ENCODE results near the gene TEDC2.

The TEDC2 gene

DNA sequence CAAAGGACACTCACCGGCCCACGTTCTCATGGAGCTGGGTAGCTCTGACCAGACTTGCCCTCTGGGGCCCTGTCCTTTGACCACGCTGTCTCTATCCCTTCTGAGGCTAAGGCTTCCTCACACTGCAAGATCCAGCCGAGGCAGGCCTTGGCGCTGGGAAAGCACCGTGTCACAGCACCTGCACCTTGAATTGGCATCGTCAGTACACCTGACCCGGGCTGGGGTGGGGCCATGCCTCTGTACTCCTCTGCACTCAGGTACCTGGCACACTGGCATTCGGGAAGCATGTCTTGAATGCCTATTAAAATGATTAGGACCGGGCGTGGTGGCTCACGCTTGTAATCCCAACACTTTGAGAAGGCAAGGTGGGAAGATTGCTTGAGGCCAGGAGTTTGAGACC, 21.0 kb downstream of the TEDC2 start:
- no peak for DNase-seq

DNA sequence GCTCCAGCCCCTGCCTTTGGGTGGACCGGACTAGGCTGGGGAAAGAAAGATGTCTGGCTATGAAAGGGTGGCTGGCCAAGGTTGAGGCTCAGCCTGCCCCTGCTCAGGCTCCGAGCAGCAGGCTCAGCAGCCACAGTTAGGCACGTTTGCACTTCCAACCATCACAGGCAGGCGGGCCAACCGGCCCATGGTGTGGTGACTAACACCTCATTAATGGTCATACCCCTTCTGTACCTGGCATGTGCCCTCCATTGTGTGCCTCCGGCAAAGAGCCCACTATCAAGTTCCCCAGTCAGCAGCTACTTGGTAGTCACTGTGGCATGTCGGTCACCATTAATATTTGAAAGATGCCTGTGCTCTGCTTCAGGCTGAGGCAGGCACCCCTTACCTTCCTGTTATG, 21.8 kb downstream of the TEDC2 start:
- DNase-seq = no peak

DNA sequence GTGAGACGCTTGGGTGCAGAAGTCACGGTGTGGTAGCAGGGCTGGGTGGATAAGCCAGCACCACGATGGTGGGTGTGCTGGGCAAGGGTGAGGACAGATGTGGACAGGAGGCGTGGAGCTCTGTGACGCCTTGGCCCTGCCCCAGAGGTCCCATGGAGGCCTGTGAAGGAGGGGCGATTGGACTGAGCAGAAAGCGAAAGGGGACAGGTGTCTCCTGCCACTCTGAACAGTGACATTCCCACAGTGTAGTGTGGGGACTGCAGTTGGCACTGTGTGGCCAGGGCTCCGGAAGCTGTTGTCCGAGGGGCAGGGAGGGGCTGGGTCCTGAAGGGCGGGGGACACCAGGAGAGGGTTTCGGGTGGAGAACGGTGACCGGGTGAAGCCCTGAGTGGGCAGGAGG, 22.3 kb downstream of the TEDC2 start:
- DNase-seq = no peak

DNA sequence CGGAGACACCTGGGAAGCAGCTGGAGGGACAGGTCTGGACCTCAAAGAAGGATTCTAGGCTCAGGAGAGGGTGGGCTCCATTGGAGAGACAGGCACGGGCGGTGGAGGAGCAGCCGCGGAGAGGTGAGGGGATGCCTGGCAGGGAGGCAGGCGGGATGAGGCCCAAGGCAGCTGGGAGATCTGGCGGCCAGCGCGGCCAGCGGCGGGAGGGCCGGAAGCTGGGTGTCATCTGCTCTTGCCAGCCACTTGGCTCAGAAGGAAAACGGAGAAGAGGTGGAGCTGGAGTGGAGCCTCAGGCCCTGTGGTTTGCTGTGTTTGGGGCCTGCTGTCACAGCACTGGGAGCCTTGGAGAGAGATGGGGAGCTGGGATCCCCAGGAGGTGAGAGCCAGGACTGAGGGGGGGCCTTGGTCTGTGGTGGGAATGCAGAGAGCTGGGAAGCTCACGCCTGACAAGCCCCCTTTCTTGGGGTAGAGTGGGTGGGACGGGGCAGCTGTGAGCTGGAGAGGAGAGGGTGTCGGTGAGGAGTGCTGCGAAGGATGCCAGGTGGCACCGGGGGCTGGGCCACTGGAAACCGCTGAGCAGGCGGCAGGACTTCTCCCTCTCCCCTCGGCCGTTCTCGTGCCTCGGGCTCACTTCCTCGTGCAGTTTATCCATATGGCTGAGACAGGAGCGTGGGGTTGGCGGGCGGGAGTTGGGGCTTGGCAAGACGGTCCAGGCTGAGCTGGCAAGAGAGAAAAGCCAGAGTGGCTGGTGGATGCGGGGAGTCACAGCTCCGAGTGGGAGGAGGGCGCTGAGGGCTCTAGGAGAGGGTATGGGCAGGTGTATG, 23.0 kb downstream of the TEDC2 start:
- DNase-seq = peak; percentile 58

DNA sequence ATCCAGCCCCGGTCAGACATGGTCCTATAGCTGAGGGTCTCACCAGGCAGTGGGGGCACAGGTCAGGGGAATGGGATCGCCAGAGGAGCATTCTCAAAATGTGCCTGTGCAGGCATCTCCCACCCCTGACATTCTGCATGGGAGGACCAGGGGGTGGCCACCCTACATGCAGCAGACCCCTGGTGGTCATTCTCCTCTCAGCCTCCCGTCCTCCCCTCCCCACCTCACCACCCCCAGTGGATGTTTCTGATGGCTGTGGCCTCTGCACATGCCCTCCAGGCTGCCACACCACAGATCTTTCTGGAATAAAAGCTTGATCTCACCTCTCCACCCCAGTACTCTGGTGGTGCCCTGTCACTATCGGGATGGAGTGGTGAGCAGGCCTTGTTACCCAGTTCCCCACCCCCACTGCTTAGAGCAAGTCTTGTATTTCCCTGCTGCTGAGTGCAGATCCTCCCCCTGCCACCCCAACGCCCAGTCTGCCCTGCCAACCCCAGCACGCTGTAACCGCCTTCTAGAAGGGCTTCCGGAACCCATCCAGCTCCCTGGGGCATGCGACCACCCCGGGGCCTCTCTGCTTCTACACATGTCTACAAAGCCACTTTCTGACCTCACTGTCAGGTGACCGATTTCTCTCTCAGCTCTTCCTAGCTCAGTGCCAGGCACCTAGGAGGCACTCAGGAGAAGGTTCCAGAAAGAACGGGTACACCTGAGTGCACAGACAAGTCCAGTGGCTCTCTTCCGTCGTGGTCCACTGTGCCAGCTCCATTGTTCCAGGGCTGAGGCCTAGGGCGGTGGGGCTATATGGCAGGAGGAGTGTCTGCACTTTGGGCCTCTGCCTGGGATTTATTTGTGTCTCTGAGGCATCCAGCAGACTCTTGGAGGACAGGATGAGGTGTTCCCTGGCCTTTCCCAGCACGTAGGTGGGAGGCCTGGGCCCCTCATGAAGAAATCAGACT, 24.3 kb downstream of the TEDC2 start:
- no peak for DNase-seq

DNA sequence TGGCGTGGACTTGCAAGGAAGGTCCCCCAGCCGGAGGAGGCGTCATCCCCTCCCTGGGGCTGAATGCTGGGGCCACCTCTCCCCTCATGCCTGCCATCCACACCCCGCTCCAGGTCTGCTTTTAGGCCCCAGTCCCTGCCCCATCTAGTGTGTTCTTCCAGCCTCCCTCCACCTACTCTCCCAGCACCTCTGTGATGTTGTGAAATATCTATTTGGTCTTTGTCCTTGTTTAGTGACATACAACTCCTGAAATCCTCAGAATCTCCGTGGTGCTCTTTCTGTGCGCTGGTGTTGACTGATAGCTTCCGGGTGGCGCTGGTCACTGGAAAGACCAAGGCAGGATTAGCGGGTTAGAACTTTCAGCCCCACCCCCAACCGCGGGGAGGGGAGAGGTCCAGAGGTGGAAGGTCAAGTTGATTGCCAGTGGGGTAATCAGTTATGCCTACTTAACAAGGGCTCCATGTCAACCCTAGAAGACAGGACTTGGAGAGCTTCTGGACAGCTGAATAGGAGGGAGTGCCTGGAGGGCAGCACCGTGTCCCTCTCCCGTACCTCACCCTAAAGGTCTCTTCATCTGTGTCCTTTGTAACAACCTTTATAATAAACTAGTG, 25.1 kb downstream of the TEDC2 start:
- no peak for DNase-seq

DNA sequence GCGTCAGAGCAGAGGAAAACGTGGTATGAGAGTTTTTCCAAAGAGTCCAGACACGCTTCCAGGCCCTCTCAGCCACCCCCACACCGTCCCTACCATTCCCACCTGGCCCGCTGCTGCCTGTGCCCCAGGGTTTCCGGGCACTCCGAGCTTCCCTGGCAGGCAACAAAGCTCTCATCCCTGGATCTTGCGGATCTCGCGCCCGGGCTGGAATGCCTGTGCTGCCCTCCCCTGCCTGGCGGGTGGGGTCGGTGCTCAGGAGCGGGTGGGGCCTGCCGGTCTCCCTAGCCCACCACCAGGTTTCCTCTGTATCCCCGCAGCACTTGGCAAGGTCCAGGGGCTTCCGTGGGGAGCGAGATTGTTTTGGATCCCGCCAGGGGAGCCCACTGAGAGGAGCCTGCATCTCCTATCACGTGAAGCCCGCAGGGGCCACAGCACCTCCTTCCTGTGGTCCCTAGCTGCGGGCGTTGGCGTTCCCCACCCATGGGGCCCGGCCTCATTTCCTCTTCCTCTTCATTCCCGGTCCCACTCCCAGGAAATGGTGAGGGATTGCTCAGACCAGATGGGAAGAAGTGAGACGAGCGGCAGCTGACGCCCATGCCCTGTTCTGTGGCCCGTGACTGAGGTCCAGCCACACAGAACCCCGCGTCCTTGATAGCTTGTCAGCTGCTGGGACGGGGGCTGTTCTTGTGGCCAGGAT, 26.1 kb downstream of the TEDC2 start:
- no peak for DNase-seq

DNA sequence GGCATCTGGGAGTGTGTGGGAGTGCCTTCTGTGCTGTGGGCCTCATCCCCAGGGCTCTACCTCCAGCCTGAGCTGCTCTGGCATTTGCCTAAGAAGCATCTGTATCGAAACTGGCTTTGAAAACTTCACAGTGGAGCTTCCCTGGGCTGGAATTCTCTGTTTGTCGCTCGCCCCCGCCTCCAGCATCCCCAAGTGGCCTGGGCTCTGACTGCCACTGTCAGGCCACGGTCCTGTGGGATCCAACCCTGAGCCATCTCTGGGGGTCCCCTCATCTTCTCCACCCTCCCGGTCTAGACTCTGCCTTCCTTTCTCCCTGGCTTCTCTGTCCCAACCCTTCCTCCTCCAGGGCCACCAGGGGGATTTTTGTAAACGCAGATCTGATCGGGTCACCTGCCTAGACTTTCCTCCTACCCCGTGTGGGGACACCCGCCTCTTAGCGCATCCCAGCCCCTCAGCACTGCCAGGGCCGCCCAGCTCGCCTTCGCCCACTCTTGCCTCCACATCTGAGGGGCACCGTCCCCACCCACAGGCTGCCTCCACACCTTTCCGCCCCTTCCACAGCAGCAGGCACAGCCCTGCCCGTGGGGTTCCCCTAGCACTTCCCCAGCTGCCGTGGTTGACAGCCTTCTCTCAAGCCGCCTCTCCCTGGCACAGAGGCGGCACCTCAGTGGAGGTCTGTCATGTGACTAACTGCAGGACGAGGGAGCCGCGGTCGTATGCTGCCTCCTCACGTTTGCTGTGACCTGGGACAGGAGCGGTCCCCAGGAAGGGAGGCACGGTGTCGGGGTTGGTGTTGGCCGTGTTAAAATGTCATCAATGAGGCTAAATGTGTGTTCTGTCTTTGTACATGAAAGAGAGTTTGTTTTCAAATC, 27.0 kb downstream of the TEDC2 start:
- peak; percentile 24 for DNase-seq

DNA sequence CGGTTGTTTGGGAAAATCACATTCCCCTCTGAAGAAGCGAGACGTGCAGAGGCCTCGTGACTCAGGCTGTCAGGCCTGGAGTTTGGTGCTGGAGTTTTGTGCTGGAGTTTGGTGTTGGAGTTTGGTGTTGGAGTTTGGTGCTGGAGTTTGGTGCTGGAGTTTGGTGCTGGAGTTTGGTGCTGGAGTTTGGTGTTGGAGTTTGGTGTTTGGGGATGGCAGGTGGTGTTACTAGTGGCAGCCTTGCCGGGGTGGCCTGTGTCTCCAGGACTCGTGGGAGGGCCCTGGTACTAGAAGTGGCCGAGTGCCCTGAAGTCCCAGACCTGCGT, 27.6 kb downstream of the TEDC2 start:
- DNase-seq = no peak

DNA sequence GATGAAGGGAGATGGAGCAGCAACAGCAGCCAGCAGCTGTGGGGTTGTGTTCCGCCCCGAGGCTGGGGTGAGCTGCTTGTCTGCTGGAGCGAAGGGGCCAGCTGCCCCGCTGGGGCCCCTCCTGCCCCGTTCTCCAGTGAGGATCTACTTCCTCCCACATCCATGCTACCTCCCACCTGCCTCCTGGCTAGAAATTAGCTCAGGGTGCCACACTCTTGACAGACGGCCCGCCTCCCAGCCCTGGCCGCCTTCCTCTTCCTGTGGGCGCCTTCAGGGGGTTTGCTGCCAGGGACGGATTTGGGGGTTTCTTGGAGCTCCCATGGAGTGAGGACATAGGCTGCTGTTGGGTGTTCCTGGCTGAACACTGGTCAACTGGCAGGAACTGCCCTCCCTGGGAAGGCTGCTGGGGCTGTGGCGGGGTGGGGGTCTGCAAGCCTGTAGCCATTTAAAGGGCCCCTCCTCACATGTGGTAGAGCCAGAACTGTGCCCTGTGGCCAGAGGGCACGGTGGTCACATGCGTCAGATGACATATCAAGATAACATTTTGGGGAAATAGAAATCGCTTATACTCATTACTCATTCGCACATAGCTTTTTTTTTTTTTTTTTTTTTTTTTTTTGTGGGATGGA, 28.1 kb downstream of the TEDC2 start:
- no peak for DNase-seq

DNA sequence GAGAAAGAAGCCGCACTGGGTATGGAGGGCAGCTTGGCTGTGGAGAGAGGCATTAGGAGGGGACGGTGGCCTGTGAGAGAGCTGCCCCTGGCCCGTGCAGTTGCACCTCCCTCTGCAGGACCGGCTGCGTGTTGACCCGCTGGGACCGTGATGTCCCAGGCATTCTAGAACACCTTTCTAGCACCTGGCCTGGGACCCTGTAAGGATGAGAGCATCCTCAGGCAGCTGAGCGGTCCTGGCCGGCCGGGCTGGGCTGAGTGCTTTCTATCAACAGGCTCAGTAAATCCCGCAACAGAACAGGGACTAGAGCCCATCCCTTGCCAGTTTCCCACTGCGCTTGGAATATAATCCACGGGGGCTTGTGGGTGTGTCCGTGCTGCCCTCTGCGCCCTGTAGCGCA, 29.7 kb downstream of the TEDC2 start:
- DNase-seq = no peak

DNA sequence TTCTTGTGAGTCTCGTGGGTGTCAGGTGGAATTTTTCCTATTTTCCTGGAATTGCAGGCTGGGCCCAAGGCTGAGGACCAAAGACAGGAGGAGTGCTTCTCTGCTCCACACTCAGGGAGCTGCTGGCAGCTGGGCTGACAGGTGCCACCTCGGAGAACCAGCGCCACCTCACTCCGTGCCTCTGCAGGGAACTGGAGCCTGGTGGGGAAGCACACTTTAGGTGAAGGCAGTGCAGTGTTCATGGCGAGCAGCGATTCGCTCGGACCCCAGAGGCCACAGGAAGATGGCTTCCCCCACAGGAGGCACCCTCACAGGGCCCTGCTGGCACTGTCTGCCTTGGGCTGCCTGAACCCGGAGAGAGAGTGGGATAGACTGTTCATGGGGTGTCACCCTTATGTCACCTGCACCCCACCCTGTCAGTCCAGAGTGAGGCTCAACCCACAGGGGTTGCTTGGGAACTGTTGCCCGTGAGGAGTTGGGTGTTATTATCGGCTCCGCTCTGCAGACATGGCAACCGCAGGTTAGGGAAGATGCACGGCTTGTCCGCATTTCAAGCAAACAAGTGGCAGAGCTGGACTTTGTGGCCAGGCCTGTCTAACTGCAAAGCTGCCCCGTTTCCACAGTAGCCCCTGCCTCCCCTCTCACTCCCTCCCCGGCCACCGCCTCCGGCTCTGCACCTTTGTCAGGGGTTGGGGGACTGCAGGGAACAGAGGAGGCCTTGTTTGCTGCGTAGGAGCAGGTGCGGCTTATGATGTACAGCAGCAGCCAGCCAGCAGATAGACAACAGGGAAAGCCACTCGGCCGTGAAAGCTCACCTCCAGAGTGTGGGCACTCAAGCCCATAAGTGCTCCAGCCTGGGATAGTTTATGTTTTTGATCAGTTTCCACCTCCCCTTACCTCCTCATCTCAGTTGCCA, 30.5 kb downstream of the TEDC2 start:
- peak; percentile 65 for DNase-seq

DNA sequence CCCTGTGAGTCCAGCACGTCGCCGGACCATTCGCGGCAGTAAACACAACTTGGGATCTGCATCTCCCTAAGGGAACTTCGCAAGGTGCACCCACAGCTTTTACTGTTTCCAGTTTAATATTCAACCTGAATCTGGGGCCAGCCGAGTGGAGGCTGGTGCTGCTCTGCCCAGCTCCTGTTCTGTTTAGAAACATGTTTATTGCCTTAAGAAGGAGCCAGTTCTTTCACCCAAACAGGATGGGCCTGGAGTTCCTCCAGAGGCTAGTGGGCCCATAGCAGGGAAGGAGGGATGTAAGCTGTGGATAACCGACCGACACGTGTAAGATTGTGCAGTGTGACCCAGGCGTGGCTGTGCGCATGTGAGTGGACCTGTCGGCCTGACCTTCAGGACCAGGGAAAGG, 32.4 kb downstream of the TEDC2 start:
- no peak for DNase-seq

DNA sequence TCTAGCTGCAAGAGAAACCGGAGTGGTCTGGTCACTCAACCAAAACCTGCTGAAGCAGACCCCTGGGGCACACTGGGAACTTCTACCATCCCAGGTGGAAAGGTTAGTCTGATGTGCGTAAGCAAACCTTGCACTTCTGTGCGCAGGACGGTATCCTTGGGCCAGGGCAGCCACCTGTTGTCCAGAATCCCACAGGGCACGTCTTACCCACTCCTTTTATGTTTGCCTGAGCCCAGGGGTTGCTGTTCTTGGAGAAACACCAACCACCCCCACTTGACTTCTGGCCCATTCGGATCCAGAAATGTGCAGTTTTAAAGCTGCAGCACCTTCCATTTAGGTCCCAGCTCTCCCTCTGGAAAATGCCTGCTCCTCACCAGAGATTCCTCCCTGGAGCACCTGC, 33.7 kb downstream of the TEDC2 start:
- DNase-seq = no peak

DNA sequence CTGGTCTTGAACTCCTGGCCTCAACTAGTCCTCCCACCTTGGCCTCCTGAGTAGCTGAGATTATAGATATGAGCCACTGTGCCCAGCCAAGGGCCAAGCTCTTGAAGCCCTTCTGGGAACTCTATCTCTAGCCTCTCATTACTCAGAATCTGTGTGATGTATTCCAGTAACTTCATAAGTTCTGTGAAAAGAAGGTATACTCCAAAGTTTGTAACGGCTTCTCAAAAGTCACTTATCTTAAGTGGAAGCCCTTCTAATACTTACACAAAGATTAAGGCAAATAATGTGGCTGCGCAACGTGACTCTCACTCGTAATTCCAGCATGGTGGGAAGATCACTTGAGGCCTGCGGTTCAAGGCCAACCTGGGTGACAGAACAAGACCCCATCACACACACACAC, 34.7 kb downstream of the TEDC2 start:
- DNase-seq = no peak

DNA sequence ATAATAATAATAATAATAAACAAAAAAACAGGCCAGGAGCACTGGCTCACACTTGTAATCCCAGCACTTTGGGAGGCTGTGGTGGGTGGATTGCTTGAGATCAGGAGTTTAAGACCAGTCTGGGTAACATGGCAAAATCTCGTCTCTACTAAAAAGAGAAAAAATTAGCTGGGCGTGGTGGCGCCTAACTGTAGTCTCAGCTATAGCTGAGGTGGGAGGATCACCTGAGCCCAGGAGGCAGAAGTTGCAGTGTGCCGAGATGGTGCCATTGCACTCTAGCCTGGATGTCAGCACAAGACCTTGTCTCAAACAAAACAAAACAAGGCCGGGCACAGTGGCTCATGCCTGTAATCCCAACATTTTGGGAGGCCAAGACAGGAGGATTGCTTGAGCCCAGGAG, 35.1 kb downstream of the TEDC2 start:
- no peak for DNase-seq

DNA sequence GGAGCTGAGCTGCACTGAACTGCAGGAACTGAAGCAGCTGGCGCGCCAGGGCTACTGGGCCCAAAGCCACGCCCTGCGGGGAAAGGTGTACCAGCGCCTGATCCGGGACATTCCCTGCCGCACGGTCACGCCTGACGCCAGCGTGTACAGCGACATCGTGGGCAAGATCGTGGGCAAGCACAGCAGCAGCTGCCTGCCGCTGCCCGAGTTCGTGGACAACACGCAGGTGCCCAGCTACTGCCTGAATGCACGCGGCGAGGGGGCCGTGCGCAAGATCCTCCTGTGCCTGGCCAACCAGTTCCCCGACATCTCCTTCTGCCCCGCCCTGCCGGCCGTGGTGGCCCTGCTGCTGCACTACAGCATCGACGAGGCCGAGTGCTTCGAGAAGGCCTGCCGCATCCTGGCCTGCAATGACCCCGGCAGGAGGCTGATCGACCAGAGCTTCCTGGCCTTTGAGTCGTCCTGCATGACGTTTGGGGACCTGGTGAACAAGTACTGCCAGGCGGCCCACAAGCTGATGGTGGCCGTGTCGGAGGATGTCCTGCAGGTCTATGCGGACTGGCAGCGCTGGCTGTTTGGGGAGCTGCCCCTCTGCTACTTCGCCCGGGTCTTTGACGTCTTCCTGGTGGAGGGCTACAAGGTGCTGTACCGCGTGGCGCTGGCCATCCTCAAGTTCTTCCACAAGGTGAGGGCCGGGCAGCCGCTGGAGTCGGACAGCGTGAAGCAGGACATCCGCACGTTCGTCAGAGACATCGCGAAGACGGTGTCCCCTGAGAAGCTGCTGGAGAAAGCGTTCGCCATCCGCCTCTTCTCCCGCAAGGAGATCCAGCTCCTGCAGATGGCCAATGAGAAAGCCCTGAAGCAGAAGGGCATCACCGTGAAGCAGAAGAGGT, 36.6 kb downstream of the TEDC2 start:
- DNase-seq = no peak

DNA sequence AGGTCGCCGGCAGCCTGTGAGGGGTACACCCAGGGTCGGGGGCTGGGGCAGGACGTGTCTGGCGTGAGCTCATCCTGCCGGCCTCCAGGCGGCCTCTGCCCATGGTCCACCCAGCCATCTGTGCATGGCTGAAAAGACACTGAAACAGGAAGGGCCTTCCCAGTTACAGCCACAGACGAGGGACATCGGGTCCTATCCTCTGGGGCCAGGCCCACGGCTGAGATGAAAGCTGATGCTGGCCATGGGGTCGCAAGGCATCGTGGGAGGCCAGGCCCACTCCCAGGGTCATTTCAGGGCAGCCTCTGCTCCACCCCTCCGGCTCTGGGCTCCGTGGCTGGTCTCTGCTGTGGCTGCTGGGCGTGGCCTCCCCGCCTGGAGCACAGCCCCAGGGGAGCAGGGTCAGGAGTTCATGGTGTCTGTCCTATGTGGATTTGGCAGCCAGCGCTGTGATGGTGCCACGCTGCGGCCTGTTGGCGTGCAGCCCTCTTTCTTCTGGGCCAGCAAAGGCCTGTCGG, 37.3 kb downstream of the TEDC2 start:
- no peak for DNase-seq

Measured in NCI-H510A treated with DMSO at 0.1 percent for 48 hours (cell line).